HCT116 (cell line): ENCODE results near the gene EXOC6B. TPM values are rescaled to one million over a fixed set of nuclear protein-coding genes. Genes with fewer than 3 reads are reported as not detected.

Source experiments
- ATAC-seq: fragments of 200-7000 bp; cut with Tn5 transposase; 2 replicates; pipeline ENCODE4 v1.9.1; 2020; ENCODE audit warnings: mild to moderate bottlenecking, moderate library complexity
- BruUV-seq: library from RNA; stranded (reverse); fragments of 400-500 nt; replicated peaks from 2 replicates; lab custom pipeline; 2021; lab: Mats Ljungman, UMichigan
- CTCF ChIA-PET: fragments of 300-600 bp; sonication (Branson Sonifier 250); formaldehyde crosslinking; loops from one replicate; lab custom pipeline; 2021; ENCODE audit warnings: antibody characterized with exemption; lab: Charles Lee
- POLR2A ChIA-PET: fragments of 300-600, 350-600 bp; sonication (Branson Sonifier 250); formaldehyde crosslinking; loops from one replicate; lab custom pipeline; 2021; ENCODE audit warnings: antibody characterized with exemption; lab: Charles Lee
- RAD21 ChIA-PET, 2 experiments: fragments of 300-600 bp; sonication (Branson Sonifier 250); formaldehyde crosslinking; loops; one replicate each; lab custom pipeline; 2023; ENCODE audit warnings: low total read pairs in 2 of 2; ENCODE audit not compliant: uncharacterized antibody in 2 of 2, unreplicated experiment in 2 of 2, low non-redundant PET in 1 of 2; lab: Charles Lee
- DNase-seq: peaks from one replicate; pipeline ENCODE4 v3.0.0-alpha.2; 2010; ENCODE audit warnings: low read depth, low spot score
- H2AFZ ChIP-seq: fragments of 200-600 bp; shearing (Covaris generic), sonication (generic); 2 replicates; pipeline ENCODE4 v1.6.1; 2017; ENCODE audit warnings: low read depth, mixed run types, mixed read lengths, antibody characterized with exemption, low read length; ENCODE audit not compliant: poor library complexity, severe bottlenecking
- H3K27ac ChIP-seq: 2 replicates; pipeline ENCODE4 v1.5.1; 2012; ENCODE audit warnings: low read depth, low read length
- H3K27me3 ChIP-seq: fragments of 200-600 bp; sonication (generic); 2 replicates; pipeline ENCODE4 v1.6.1; 2016; ENCODE audit warnings: mixed run types, low read length, mixed read lengths; ENCODE audit not compliant: insufficient read depth
- H3K36me3 ChIP-seq, 2 experiments: fragments of 200-500 bp in 1 of 2; fragments of 200-600 bp in 1 of 2; sonication (Bioruptor generic) in 1 of 2; sonication (generic) in 1 of 2; 2 replicates each; pipeline versions ENCODE4 v1.5.1 to v1.6.1; 2014 to 2016; ENCODE audit warnings: low read length in 2 of 2, inconsistent platforms in 1 of 2, mixed read lengths in 1 of 2, mixed run types in 1 of 2; ENCODE audit not compliant: insufficient read depth in 2 of 2, control insufficient read depth in 1 of 2
- H3K4me1 ChIP-seq, 2 experiments: fragments of 200-600 bp in 1 of 2; sonication (generic) in 1 of 2; 2 replicates each; pipeline versions ENCODE4 v1.5.1 to v1.6.1; 2012 to 2017; ENCODE audit warnings: low read length in 2 of 2, inconsistent platforms in 1 of 2, mild to moderate bottlenecking in 1 of 2, mixed read lengths in 1 of 2, mixed run types in 1 of 2, moderate library complexity in 1 of 2; ENCODE audit not compliant: insufficient read depth in 2 of 2, control insufficient read depth in 1 of 2
- H3K4me2 ChIP-seq: fragments of 200-600 bp; sonication (generic); 2 replicates; pipeline ENCODE4 v1.6.1; 2017; ENCODE audit warnings: mixed run types, low read length, mixed read lengths
- H3K4me3 ChIP-seq, 2 experiments: fragments of 200-600 bp in 1 of 2; sonication (generic) in 1 of 2; replicated peaks in 1 of 2; 2 replicates each; pipeline ENCODE4 v1.5.1; 2011 to 2016; ENCODE audit warnings: low read length in 2 of 2, control low read depth in 1 of 2, low read depth in 1 of 2, mild to moderate bottlenecking in 1 of 2, mixed read lengths in 1 of 2, mixed run types in 1 of 2
- H3K79me2 ChIP-seq: fragments of 200-600 bp; sonication (generic); 2 replicates; pipeline ENCODE4 v1.6.1; 2017; ENCODE audit warnings: mild to moderate bottlenecking, mixed run types, low read length, moderate library complexity, mixed read lengths; ENCODE audit not compliant: insufficient read depth
- H3K9ac ChIP-seq: fragments of 200-600 bp; sonication (generic); 2 replicates; pipeline ENCODE4 v1.6.1; 2016; ENCODE audit warnings: low read length, mixed read lengths
- H3K9me2 ChIP-seq: fragments of 200-600 bp; sonication (generic), shearing (Covaris generic); 2 replicates; pipeline ENCODE4 v1.6.1; 2017; ENCODE audit warnings: mixed run types, mild to moderate bottlenecking, moderate library complexity; ENCODE audit not compliant: insufficient read depth
- H3K9me3 ChIP-seq, 2 experiments: fragments of 200-500 bp in 1 of 2; fragments of 200-600 bp in 1 of 2; sonication (Bioruptor generic) in 1 of 2; sonication (generic) in 1 of 2; 2 replicates each; pipeline ENCODE4 v1.6.1; 2014 to 2017; ENCODE audit warnings: low read length in 2 of 2, mixed read lengths in 2 of 2, inconsistent platforms in 1 of 2, low read depth in 1 of 2, mild to moderate bottlenecking in 1 of 2, mixed run types in 1 of 2, moderate library complexity in 1 of 2; ENCODE audit not compliant: control insufficient read depth in 1 of 2, insufficient read depth in 1 of 2
- H4K20me1 ChIP-seq: fragments of 200-600 bp; sonication (generic), shearing (Covaris generic); 2 replicates; pipeline ENCODE4 v1.6.1; 2017; ENCODE audit warnings: mixed run types, mild to moderate bottlenecking, moderate library complexity; ENCODE audit not compliant: insufficient read depth
- CBX3 ChIP-seq: IDR thresholded peaks from 2 replicates; pipeline ENCODE4 v1.6.1; 2012; ENCODE audit warnings: low read depth
- CEBPB ChIP-seq: IDR thresholded peaks from 2 replicates; pipeline ENCODE4 v1.6.1; 2012; ENCODE audit warnings: low read depth
- EGR1 ChIP-seq: IDR thresholded peaks from 2 replicates; pipeline ENCODE4 v1.6.1; 2012; ENCODE audit warnings: low read depth
- ELF1 ChIP-seq: IDR thresholded peaks from 2 replicates; pipeline ENCODE4 v1.6.1; 2012; ENCODE audit warnings: low read depth, borderline replicate concordance
- EZH2 ChIP-seq: fragments of 200-600 bp; sonication (generic); IDR thresholded peaks from 2 replicates; pipeline ENCODE4 v1.6.1; 2017; ENCODE audit warnings: antibody characterized with exemption, mixed run types
- EZH2phosphoT487 ChIP-seq: fragments of 200-600 bp; IDR thresholded peaks from 2 replicates; pipeline ENCODE4 v1.6.1; 2018; ENCODE audit warnings: antibody characterized with exemption, borderline replicate concordance
- FOSL1 ChIP-seq: IDR thresholded peaks from 2 replicates; pipeline ENCODE4 v1.6.1; 2012; ENCODE audit warnings: low read depth
- JUND ChIP-seq: IDR thresholded peaks from 2 replicates; pipeline ENCODE4 v1.6.1; 2012
- POLR2A ChIP-seq: IDR thresholded peaks from 2 replicates; pipeline ENCODE4 v1.7.0; 2011; ENCODE audit warnings: borderline replicate concordance; ENCODE audit not compliant: insufficient read depth, insufficient read length; ENCODE audit errors: extremely low read depth
- POLR2AphosphoS5 ChIP-seq: IDR thresholded peaks from 2 replicates; pipeline ENCODE4 v1.6.1; 2011; ENCODE audit warnings: mild to moderate bottlenecking, low read depth, low read length, moderate library complexity
- RAD21 ChIP-seq: IDR thresholded peaks from 2 replicates; pipeline ENCODE4 v1.6.1; 2012; ENCODE audit warnings: low read depth, mild to moderate bottlenecking
- REST ChIP-seq: IDR thresholded peaks from 2 replicates; pipeline ENCODE4 v1.6.1; 2012; ENCODE audit warnings: low read depth
- SIN3A ChIP-seq: IDR thresholded peaks from 2 replicates; pipeline ENCODE4 v1.6.1; 2012; ENCODE audit warnings: low read depth
- TCF7L2 ChIP-seq: IDR thresholded peaks from 2 replicates; pipeline ENCODE4 v1.7.0; 2011; ENCODE audit warnings: borderline replicate concordance, inconsistent platforms; ENCODE audit not compliant: insufficient read depth, insufficient read length; ENCODE audit errors: extremely low read depth
- YY1 ChIP-seq: IDR thresholded peaks from 2 replicates; pipeline ENCODE4 v1.6.1; 2011; ENCODE audit warnings: low read length, low read depth, moderate library complexity, mild to moderate bottlenecking; ENCODE audit not compliant: insufficient replicate concordance; ENCODE audit errors: extremely low read depth
- ZFX ChIP-seq: fragments of 450-650 bp; IDR thresholded peaks from 2 replicates; pipeline ENCODE4 v1.6.1; 2017
- intact Hi-C: fragments of 100-400 bp; cut with micrococcal nuclease; formaldehyde crosslinking; loops from 2 replicates; pipeline ENCODE4 v1.10.0; 2022
- total RNA-seq: library from RNA; stranded (reverse); gene quantifications from one replicate; pipeline ENCODE4 v1.2.1, GENCODE V29; 2021; ENCODE audit not compliant: unreplicated experiment
- TF ChIP-seq, protein P1 (sequence below): IDR thresholded peaks from 2 replicates; pipeline ENCODE4 v1.6.1; 2011; ENCODE audit warnings: mild to moderate bottlenecking, low read length, moderate library complexity; ENCODE audit not compliant: insufficient replicate concordance; ENCODE audit errors: extremely low read depth

The EXOC6B gene
- total RNA-seq, 1 experiment from 2014 or later: 25.4 TPM

GRCh38 chr2:72438364-72438763 lies 387.5 kb downstream of the EXOC6B start:
- no peaks in the 10 kb centered on the region for H3K9me3 ChIP-seq
- ChIA-PET RAD21 (no interaction called here), CTCF (no interaction called here), POLR2A (no interaction called here)
- H3K4me2 ChIP-seq: no peak overlapping the region
- intact Hi-C loops: no loop called here
- no peak overlapping the region for H3K9ac ChIP-seq
- DNase-seq (no peak), ATAC-seq (no peak)
- no TSS peak for BruUV-seq
- H3K4me3 ChIP-seq: no peak overlapping the region
- no peaks in the 10 kb centered on the region for H3K79me2 ChIP-seq
- no peak overlapping the region for H3K27ac ChIP-seq
- H2AFZ ChIP-seq: no peak overlapping the region
- H4K20me1 ChIP-seq: no peaks in the 10 kb centered on the region
- H3K36me3 ChIP-seq: no peaks in the 10 kb centered on the region
- TF ChIP-seq EZH2phosphoT487: no peak
- no peak for TF ChIP-seq POLR2A
- TF ChIP-seq RAD21: no peak
- no peak for TF ChIP-seq SIN3A
- no peak for TF ChIP-seq TCF7L2
- TF ChIP-seq FOSL1: no peak
- no peak for TF ChIP-seq JUND
- TF ChIP-seq REST: no peak
- TF ChIP-seq CEBPB: no peak
- no peak for TF ChIP-seq POLR2AphosphoS5
- TF ChIP-seq YY1: no peak
- no peak for TF ChIP-seq ELF1
- no peak for TF ChIP-seq EGR1
- TF ChIP-seq, protein P1, sequence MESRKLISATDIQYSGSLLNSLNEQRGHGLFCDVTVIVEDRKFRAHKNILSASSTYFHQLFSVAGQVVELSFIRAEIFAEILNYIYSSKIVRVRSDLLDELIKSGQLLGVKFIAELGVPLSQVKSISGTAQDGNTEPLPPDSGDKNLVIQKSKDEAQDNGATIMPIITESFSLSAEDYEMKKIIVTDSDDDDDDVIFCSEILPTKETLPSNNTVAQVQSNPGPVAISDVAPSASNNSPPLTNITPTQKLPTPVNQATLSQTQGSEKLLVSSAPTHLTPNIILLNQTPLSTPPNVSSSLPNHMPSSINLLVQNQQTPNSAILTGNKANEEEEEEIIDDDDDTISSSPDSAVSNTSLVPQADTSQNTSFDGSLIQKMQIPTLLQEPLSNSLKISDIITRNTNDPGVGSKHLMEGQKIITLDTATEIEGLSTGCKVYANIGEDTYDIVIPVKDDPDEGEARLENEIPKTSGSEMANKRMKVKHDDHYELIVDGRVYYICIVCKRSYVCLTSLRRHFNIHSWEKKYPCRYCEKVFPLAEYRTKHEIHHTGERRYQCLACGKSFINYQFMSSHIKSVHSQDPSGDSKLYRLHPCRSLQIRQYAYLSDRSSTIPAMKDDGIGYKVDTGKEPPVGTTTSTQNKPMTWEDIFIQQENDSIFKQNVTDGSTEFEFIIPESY: no peak
- TF ChIP-seq ZFX: no peak
- no peak for TF ChIP-seq CBX3
- TF ChIP-seq EZH2: no peak
- H3K27me3 ChIP-seq: no peaks in the 10 kb centered on the region
- H3K4me1 ChIP-seq: no peaks in the 10 kb centered on the region
- H3K9me2 ChIP-seq: no peaks in the 10 kb centered on the region
